Measurements from ENCODE around the gene CHST8. TPM values are rescaled to one million over a fixed set of nuclear protein-coding genes. Genes with fewer than 3 reads are reported as not detected.

The CHST8 gene
- polyA plus RNA-seq, 1 donor = 0.66 TPM

DNA sequence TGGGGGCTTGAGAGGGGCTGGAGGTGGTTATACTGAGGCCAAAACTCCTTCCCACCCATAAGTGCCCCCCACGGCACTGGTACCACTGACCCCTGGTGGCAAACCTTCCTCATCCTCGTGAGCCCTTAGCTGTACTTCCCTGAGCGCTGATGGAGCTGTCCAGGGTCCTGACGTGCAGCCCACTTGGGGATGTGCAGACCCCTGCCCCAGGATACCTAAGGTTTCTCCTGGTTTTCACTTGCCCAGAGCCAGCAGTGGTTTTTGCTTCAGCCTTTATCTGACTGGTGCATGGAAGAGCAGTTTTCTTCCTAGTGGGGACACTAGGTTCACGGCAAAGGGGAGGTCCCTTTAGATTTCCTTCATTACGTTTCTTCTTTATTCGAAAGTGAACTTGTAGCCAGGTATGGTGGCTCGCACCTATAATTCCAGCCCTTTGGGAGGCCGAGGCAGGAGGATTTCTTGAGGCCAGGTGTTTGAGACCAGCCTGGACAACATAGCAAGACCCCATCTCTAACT is 146.2 kb downstream of the CHST8 start:
- no CpG with 5 or more reads among the region's 9 CpGs for WGBS (ENCODE audit: insufficient coverage, low lambda C conversion rate)
- no peak overlapping the region for H3K4me3 ChIP-seq (ENCODE audit: low read length)
- H3K27me3 ChIP-seq (ENCODE audit: control insufficient read depth, insufficient read depth, low read length) = no peaks in the 10 kb centered on the region
- peaks cover 11% of the 10 kb centered on the region for H3K9me3 ChIP-seq (ENCODE audit: control insufficient read depth, low read depth, low read length)
- H3K27ac ChIP-seq (ENCODE audit: low read length) = no peak overlapping the region
- peaks cover 9% of the 10 kb centered on the region for H3K4me1 ChIP-seq (ENCODE audit: control insufficient read depth, insufficient read depth, low read length)
- no peaks in the 10 kb centered on the region for H3K36me3 ChIP-seq (ENCODE audit: control insufficient read depth, insufficient read depth, low read length)
- DNase-seq = no peak

DNA sequence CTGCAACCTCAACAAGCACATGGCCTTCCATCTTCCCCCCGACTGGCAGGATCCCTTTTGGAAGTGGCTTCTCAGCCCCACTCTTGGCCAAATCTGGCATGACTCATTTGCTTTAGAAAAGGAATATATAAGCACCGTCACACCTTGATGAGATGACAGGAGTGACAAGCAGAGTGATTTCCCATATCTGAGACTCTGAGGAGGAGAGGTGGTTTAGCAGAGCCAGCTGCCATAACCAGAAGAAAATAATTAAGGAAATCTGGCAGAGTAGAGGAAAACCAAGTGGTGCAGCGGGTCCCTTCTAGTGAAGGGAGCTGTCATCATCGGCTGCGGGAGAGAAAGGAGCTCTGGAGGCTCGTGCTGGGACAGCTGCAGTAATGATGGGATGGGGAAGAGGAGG is 147.5 kb downstream of the CHST8 start:
- no peaks in the 10 kb centered on the region for H3K36me3 ChIP-seq (ENCODE audit: control insufficient read depth, insufficient read depth, low read length)
- 64% methylated on average over 3 of the region's 6 CpGs for WGBS (ENCODE audit: insufficient coverage, low lambda C conversion rate)
- peaks cover 11% of the 10 kb centered on the region for H3K9me3 ChIP-seq (ENCODE audit: control insufficient read depth, low read depth, low read length)
- peaks cover 19% of the 10 kb centered on the region for H3K4me1 ChIP-seq (ENCODE audit: control insufficient read depth, insufficient read depth, low read length)
- no peak overlapping the region for H3K4me3 ChIP-seq (ENCODE audit: low read length)
- no peak for DNase-seq
- no peaks in the 10 kb centered on the region for H3K27me3 ChIP-seq (ENCODE audit: control insufficient read depth, insufficient read depth, low read length)
- no peak overlapping the region for H3K27ac ChIP-seq (ENCODE audit: low read length)

DNA sequence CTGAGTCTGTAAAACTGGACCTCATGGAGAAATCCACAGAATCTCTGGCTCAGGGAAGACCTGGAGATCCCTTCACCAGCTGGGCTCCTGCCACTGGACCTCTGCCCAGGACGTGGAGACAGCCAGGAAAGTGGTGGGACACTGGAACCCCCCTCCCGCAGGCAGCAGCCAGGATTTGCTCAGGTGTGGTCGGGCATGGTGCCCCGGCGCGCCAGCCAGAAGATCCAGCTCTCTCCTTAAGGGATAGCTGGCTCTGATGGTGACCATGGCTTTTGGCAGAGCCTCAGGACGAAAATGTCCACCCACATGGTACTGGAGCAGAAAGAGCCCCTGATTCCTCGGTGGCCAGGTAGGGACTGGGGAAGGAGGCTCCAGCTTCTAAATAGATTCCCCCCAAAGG is 148.4 kb downstream of the CHST8 start:
- no peaks in the 10 kb centered on the region for H3K27me3 ChIP-seq (ENCODE audit: control insufficient read depth, insufficient read depth, low read length)
- DNase-seq = no peak
- no peaks in the 10 kb centered on the region for H3K36me3 ChIP-seq (ENCODE audit: control insufficient read depth, insufficient read depth, low read length)
- H3K27ac ChIP-seq (ENCODE audit: low read length) = no peak overlapping the region
- WGBS (ENCODE audit: insufficient coverage, low lambda C conversion rate) = 100% methylated on average over 1 of the region's 8 CpGs
- H3K4me3 ChIP-seq (ENCODE audit: low read length) = no peak overlapping the region
- peaks cover 28% of the 10 kb centered on the region for H3K4me1 ChIP-seq (ENCODE audit: control insufficient read depth, insufficient read depth, low read length)
- H3K9me3 ChIP-seq (ENCODE audit: control insufficient read depth, low read depth, low read length) = peaks cover 11% of the 10 kb centered on the region

DNA sequence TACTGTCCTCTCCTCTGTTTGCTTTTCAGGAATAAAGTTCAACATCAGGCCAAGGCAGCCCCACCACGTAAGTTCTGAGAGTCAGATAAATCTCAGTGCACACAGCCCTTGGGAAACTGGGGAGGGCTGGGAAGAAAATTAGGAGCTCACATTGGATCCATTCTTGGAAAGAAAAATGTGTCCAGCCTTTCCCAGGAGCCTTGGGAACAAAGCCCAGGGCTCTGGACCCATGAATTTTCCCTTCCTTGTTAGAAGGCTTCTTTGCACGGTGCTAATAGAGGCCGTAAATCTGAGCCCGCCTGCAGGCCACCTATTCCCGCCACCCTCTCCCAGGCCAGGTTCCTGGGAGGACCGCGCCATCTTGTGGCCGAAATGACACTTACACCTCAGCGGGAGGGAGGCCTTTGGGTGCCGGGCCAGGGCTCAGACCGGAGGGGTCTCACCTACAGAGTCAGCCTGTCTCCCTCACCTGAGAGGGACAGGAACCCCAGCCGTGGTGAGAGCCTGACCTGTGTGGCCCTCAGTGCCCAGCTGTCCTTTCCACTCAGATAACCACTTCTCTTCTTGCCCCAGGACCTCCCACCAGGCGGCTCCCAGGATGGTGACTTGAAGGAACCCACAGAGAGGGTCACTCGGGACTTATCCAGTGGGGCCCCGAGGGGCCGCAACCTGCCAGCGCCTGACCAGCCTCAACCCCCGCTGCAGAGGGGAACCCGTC is 149.8 kb downstream of the CHST8 start:
- Histone ChIP-seq H3K9me3 (ENCODE audit: control insufficient read depth, low read depth, low read length) (peaks cover 11% of the 10 kb centered on the region), H3K27me3 (ENCODE audit: control insufficient read depth, insufficient read depth, low read length) (no peaks in the 10 kb centered on the region), H3K4me3 (ENCODE audit: low read length) (no peak overlapping the region), H3K4me1 (ENCODE audit: control insufficient read depth, insufficient read depth, low read length) (peaks cover 32% of the 10 kb centered on the region), H3K36me3 (ENCODE audit: control insufficient read depth, insufficient read depth, low read length) (no peaks in the 10 kb centered on the region), H3K27ac (ENCODE audit: low read length) (no peak overlapping the region)
- no CpG with 5 or more reads among the region's 19 CpGs for WGBS (ENCODE audit: insufficient coverage, low lambda C conversion rate)
- peak; percentile 56 to 65 for DNase-seq

DNA sequence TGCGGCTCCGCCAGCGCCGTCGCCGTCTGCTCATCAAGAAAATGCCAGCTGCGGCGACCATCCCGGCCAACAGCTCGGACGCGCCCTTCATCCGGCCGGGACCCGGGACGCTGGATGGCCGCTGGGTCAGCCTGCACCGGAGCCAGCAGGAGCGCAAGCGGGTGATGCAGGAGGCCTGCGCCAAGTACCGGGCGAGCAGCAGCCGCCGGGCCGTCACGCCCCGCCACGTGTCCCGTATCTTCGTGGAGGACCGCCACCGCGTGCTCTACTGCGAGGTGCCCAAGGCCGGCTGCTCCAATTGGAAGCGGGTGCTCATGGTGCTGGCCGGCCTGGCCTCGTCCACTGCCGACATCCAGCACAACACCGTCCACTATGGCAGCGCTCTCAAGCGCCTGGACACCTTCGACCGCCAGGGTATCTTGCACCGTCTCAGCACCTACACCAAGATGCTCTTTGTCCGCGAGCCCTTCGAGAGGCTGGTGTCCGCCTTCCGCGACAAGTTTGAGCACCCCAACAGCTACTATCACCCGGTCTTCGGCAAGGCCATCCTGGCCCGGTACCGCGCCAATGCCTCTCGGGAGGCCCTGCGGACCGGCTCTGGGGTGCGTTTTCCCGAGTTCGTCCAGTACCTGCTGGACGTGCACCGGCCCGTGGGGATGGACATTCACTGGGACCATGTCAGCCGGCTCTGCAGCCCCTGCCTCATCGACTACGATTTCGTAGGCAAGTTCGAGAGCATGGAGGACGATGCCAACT is 150.5 kb downstream of the CHST8 start:
- Histone ChIP-seq H3K27me3 (ENCODE audit: control insufficient read depth, insufficient read depth, low read length) (no peaks in the 10 kb centered on the region), H3K4me1 (ENCODE audit: control insufficient read depth, insufficient read depth, low read length) (peaks cover 39% of the 10 kb centered on the region), H3K9me3 (ENCODE audit: control insufficient read depth, low read depth, low read length) (peaks cover 11% of the 10 kb centered on the region), H3K36me3 (ENCODE audit: control insufficient read depth, insufficient read depth, low read length) (no peaks in the 10 kb centered on the region), H3K4me3 (ENCODE audit: low read length) (no peak overlapping the region), H3K27ac (ENCODE audit: low read length) (no peak overlapping the region)
- no peak for DNase-seq
- no CpG with 5 or more reads among the region's 72 CpGs for WGBS (ENCODE audit: insufficient coverage, low lambda C conversion rate)

DNA sequence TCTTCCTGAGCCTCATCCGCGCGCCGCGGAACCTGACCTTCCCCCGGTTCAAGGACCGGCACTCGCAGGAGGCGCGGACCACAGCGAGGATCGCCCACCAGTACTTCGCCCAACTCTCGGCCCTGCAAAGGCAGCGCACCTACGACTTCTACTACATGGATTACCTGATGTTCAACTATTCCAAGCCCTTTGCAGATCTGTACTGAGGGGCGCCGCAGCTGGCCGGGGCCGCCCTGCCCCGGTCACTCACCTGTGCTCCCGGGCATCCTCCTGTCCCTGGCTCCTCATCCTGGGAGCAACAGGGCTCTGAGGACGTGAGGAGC is 151.1 kb downstream of the CHST8 start:
- Histone ChIP-seq H3K27ac (ENCODE audit: low read length) (peak overlapping the region; percentile 79), H3K36me3 (ENCODE audit: control insufficient read depth, insufficient read depth, low read length) (no peaks in the 10 kb centered on the region), H3K4me1 (ENCODE audit: control insufficient read depth, insufficient read depth, low read length) (peaks cover 44% of the 10 kb centered on the region), H3K9me3 (ENCODE audit: control insufficient read depth, low read depth, low read length) (peaks cover 11% of the 10 kb centered on the region), H3K4me3 (ENCODE audit: low read length) (no peak overlapping the region), H3K27me3 (ENCODE audit: control insufficient read depth, insufficient read depth, low read length) (no peaks in the 10 kb centered on the region)
- DNase-seq = no peak
- WGBS (ENCODE audit: insufficient coverage, low lambda C conversion rate) = 98% methylated on average over 8 of the region's 23 CpGs

DNA sequence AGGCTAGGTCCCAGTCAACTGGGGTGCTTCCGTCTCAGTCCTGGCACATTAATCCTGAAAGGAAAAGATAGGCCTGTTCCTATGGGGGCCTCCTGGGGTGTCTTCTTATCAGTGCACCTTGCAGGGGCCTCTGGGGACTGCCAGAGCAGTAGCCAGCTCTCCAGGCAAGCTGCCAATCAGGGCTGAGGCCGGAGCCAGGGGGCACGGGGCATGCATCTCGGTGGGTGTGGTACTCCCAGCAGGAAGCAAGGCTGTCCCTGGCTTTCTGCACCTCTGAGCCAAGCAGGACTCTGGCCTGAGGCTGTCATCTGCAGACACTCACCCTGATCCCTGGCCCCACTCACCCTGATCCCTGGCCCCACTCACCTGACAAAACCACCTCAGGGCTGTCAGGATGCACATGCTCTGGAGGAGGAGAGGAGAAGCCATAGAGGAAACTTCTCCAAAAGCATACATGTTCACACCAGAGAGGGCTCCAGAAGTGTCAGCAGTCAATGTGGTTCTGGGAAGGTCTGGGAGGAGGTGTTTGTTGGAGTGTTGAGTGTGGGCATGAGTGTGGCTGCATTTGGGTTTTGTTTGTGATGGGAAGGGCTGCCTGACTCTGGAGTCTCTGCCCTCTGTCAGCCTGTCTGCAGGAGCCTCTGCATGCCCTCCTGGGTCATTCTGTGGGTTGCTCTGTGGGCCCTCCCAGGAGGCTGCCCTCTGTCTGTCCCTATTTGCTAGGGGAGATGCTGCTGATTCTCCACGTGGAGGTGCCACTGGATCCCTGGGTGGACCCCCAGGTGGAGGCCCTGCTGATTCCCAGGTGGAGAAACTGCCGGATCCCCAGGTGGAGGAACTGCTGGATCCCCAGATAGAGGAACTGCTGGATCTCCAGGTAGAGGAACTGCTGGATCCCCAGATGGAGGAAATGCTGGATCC is 152.2 kb downstream of the CHST8 start:
- DNase-seq = peak; percentile 91 to 98
- H3K4me3 ChIP-seq (ENCODE audit: low read length) = no peak overlapping the region
- WGBS (ENCODE audit: insufficient coverage, low lambda C conversion rate) = no CpG with 5 or more reads among the region's 6 CpGs
- H3K27ac ChIP-seq (ENCODE audit: low read length) = peak overlapping the region; percentile 79
- peaks cover 11% of the 10 kb centered on the region for H3K9me3 ChIP-seq (ENCODE audit: control insufficient read depth, low read depth, low read length)
- H3K4me1 ChIP-seq (ENCODE audit: control insufficient read depth, insufficient read depth, low read length) = peaks cover 48% of the 10 kb centered on the region
- H3K27me3 ChIP-seq (ENCODE audit: control insufficient read depth, insufficient read depth, low read length) = peaks cover 8% of the 10 kb centered on the region
- no peaks in the 10 kb centered on the region for H3K36me3 ChIP-seq (ENCODE audit: control insufficient read depth, insufficient read depth, low read length)

DNA sequence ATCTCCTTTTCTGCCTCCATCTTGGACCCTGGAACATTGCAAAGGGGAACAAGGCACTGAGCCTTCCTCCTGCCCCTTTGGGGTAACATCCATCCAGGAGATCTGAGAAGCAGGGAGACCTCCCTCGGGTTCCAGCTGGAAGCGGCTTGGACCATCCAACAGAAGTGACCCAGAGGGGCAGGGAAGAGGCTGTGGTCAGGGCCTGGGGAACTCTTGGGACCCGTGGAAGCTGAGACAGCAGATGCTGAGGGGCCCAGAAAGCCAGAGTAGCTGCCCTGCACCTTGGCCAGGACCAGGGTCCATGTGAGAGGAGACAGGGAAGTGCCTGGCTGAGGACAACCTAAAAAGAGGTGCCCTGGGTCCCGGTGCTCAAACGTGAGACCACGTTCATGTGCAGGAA is 153.0 kb downstream of the CHST8 start:
- Histone ChIP-seq H3K27ac (ENCODE audit: low read length) (peak overlapping the region; percentile 59), H3K9me3 (ENCODE audit: control insufficient read depth, low read depth, low read length) (peaks cover 11% of the 10 kb centered on the region), H3K27me3 (ENCODE audit: control insufficient read depth, insufficient read depth, low read length) (peaks cover 16% of the 10 kb centered on the region), H3K4me1 (ENCODE audit: control insufficient read depth, insufficient read depth, low read length) (peaks cover 48% of the 10 kb centered on the region), H3K4me3 (ENCODE audit: low read length) (no peak overlapping the region), H3K36me3 (ENCODE audit: control insufficient read depth, insufficient read depth, low read length) (no peaks in the 10 kb centered on the region)
- DNase-seq = peak in 1 of 2 donors; percentile 43
- no CpG with 5 or more reads among the region's 6 CpGs for WGBS (ENCODE audit: insufficient coverage, low lambda C conversion rate)

DNA sequence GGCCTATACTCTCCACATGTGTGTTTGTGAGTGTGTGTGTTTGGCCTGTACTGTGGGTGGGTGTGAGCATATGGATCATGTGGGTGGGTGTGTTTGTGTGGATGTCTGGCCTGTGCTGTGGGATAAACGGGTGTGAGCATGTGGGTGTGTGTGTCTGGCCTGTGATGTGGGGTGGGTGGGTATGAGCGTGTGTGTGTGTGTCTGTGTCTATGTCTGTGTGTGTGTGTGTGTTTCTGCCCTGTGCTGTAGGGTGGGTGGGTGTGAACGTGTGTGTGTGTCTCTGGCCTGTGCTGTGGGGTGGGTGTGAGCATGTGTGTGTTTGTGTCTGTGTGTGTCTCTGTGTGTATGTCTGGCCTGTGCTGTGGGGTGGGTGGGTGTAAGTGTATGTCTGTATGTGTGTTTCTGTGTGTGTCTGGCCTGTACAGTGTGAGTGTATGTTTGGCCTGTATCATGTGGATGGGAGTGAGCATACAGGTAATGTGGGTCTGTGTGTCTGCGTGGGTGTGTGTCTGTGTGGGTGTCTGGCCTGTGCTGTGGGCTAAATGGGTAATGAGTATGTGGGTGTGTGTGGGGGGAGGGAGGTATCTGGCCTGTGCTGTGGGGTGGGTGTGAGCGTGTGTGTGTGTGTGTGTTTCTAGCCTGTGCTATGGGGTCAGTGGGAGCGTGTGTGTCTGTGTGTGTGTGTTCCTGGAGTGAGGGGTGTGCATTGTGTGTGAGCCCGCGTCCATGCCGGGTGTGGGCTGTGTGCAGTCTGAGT is 154.2 kb downstream of the CHST8 start:
- Histone ChIP-seq H3K27ac (ENCODE audit: low read length) (no peak overlapping the region), H3K27me3 (ENCODE audit: control insufficient read depth, insufficient read depth, low read length) (peaks cover 27% of the 10 kb centered on the region), H3K9me3 (ENCODE audit: control insufficient read depth, low read depth, low read length) (peaks cover 11% of the 10 kb centered on the region), H3K36me3 (ENCODE audit: control insufficient read depth, insufficient read depth, low read length) (no peaks in the 10 kb centered on the region), H3K4me3 (ENCODE audit: low read length) (no peak overlapping the region), H3K4me1 (ENCODE audit: control insufficient read depth, insufficient read depth, low read length) (peaks cover 48% of the 10 kb centered on the region)
- no CpG with 5 or more reads among the region's 9 CpGs for WGBS (ENCODE audit: insufficient coverage, low lambda C conversion rate)
- DNase-seq = no peak

All from large intestine (tissue), 3 donors.